Measurements from ENCODE around the gene NES.

- TF ChIP-seq CTCF (IDR thresholded peaks at IDR 0.05) (no peak), POLR2AphosphoS5 (IDR thresholded peaks at IDR 0.05) (no peak), EP300 (IDR thresholded peaks at IDR 0.05) (no peak), POLR2A (IDR thresholded peaks at IDR 0.05) (no peak)
These were observed 13.4 kb upstream of the NES start for GRCh38 chr1:156690675-156691036.
